BJ (cell line): ENCODE results near the gene AKIRIN1. TPM values are rescaled to one million over a fixed set of nuclear protein-coding genes. Genes with fewer than 3 reads are reported as not detected.

Source experiments
- CTCF ChIA-PET: fragments of 350-600 bp; formaldehyde crosslinking; extraction: SDS; loops from one replicate; lab custom pipeline; 2021; ENCODE audit warnings: antibody characterized with exemption, inconsistent platforms; lab: Yijun Ruan, JAX
- POLR2A ChIA-PET: fragments of 300-600 bp; sonication (Branson Sonifier 250); formaldehyde crosslinking; extraction: SDS; loops from one replicate; lab custom pipeline; 2021; ENCODE audit warnings: antibody characterized with exemption; lab: Charles Lee
- DNase-seq: peaks from one replicate; pipeline ENCODE4 v3.0.0-alpha.2; 2011; ENCODE audit warnings: low read depth
- H3K27me3 ChIP-seq: 2 replicates; pipeline ENCODE4 v1.6.0; 2011; ENCODE audit warnings: low read length; ENCODE audit not compliant: control insufficient read depth, insufficient read depth
- H3K36me3 ChIP-seq: 2 replicates; pipeline ENCODE4 v1.5.1; 2011; ENCODE audit warnings: low read length; ENCODE audit not compliant: control insufficient read depth, insufficient read depth
- H3K4me3 ChIP-seq: 2 replicates; pipeline ENCODE4 v1.5.1; 2011; ENCODE audit warnings: low read depth, mild to moderate bottlenecking, control low read depth, low read length
- CTCF ChIP-seq: IDR thresholded peaks from 2 replicates; pipeline ENCODE4 v1.5.1; 2011; ENCODE audit warnings: low read depth, mild to moderate bottlenecking, control low read depth, inconsistent platforms, low read length, moderate library complexity; ENCODE audit not compliant: insufficient read depth
- polyA plus RNA-seq: library from polyadenylated mRNA; depleted of rRNA; stranded (reverse); fragments of >200 nt; gene quantifications from 2 replicates; pipeline ENCODE4 v1.2.3, GENCODE V29; 2011

The AKIRIN1 gene
- polyA plus RNA-seq, 1 experiment, result 31.5 TPM

- POLR2A ChIA-PET, result interaction anchor here (0.6 kb wide), 1 partner anchor 1514 kb away, joined by 10 read pairs; no protein-coding TSS in a partner anchor
- H3K36me3 ChIP-seq, result no peaks in the 10 kb centered on the region
- no peak overlapping the region for H3K4me3 ChIP-seq
- CTCF ChIA-PET, result no interaction called here
- TF ChIP-seq CTCF, result no peak
- no peaks in the 10 kb centered on the region for H3K27me3 ChIP-seq
- no peak for DNase-seq
Measured at GRCh38 chr1:39021426-39021825, 30.4 kb downstream of the AKIRIN1 start.

- ChIA-PET POLR2A (no interaction called here), CTCF (no interaction called here)
- no peak for TF ChIP-seq CTCF
- no peaks in the 10 kb centered on the region for H3K36me3 ChIP-seq
- DNase-seq, result no peak
- H3K4me3 ChIP-seq, result no peak overlapping the region
- H3K27me3 ChIP-seq, result no peaks in the 10 kb centered on the region
Measured at GRCh38 chr1:39023140-39023539, 32.1 kb downstream of the AKIRIN1 start.

GRCh38 chr1:39026051-39026865 lies 35.2 kb downstream of the AKIRIN1 start, which contains the start of gene NDUFS5:
TSS of gene NDUFS5 (plus strand) at chr1:39026350. CDS start at chr1:39028725, 2,375 bp downstream.
- DNase-seq, result peak; percentile 60
- H3K4me3 ChIP-seq, result peak within 1 kb of the TSS; percentile 59
- TF ChIP-seq CTCF, result no peak
- H3K27me3 ChIP-seq, result no peaks in the 10 kb centered on the region
- ChIA-PET POLR2A (interaction anchor here (0.5 to 1.0 kb wide), 4 partner anchors 22 to 90 kb away, joined by 3 to 10 read pairs (median 4); no protein-coding TSS in a partner anchor), CTCF (interaction anchor here (1.1 to 1.5 kb wide), 4 partner anchors 10 to 48 kb away, joined by 3 to 4 read pairs (median 4); no protein-coding TSS in a partner anchor)
- peaks cover 3% of the 10 kb centered on the region for H3K36me3 ChIP-seq

- CTCF ChIA-PET, result interaction anchor here (0.5 to 1.3 kb wide), 3 partner anchors 18 to 60 kb away, joined by 3 to 4 read pairs (median 3); no protein-coding TSS in a partner anchor
Measured at GRCh38 chr1:39026866-39027507, 35.9 kb downstream of the AKIRIN1 start.

More at GRCh38 chr1:39026866-39027507, 35.9 kb downstream of the AKIRIN1 start:
- peak overlapping the region; percentile 59 for H3K4me3 ChIP-seq
- H3K36me3 ChIP-seq, result peaks cover 4% of the 10 kb centered on the region
- DNase-seq, result no peak
- TF ChIP-seq CTCF, result no peak
- POLR2A ChIA-PET, result no interaction called here
- no peaks in the 10 kb centered on the region for H3K27me3 ChIP-seq
